ENCODE results near the gene HRG. TPM values are rescaled to one million over a fixed set of nuclear protein-coding genes. Genes with fewer than 3 reads are reported as not detected.
"Not testable (repeated sequence)": the region's sequence is repeated elsewhere in the genome, so short reads cannot be mapped to it uniquely, and the experiment has no call there.

HRG gene
- total RNA-seq, 4 donors from 2014 or later = 0.46 to 1.1 TPM; not detected in 2

DNA sequence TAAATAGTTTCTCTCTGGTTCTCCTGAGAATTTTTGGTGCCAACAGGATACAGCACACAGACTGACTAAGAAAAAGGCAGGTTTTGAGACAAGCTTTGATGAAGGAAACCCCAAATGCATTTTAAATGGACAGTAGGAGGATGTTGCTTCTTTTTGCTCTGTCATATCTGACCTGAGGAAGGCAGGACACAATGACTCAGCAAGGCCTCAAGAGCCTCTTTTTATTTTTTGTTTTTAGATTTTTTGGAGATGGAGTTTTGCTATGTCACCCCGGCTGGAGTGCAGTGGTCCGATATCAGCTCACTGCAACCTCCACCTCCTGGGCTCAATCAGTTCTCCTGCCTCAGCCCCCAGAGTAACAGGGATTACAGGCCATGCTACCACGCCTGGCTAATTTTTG, 34.5 kb downstream of the HRG start:
- ATAC-seq = no peak
- intact Hi-C loops (cut with DNase I; ENCODE audit: low total_unique reads) = no loop called here
- TF ChIP-seq, protein P1, sequence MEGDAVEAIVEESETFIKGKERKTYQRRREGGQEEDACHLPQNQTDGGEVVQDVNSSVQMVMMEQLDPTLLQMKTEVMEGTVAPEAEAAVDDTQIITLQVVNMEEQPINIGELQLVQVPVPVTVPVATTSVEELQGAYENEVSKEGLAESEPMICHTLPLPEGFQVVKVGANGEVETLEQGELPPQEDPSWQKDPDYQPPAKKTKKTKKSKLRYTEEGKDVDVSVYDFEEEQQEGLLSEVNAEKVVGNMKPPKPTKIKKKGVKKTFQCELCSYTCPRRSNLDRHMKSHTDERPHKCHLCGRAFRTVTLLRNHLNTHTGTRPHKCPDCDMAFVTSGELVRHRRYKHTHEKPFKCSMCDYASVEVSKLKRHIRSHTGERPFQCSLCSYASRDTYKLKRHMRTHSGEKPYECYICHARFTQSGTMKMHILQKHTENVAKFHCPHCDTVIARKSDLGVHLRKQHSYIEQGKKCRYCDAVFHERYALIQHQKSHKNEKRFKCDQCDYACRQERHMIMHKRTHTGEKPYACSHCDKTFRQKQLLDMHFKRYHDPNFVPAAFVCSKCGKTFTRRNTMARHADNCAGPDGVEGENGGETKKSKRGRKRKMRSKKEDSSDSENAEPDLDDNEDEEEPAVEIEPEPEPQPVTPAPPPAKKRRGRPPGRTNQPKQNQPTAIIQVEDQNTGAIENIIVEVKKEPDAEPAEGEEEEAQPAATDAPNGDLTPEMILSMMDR (IDR thresholded peaks at IDR 0.05 in 4 of 5, conservative IDR thresholded peaks at IDR 0.05 in 1 of 5) = no peak
- no peak for TF ChIP-seq POLR2A (IDR thresholded peaks at IDR 0.05)
- in situ Hi-C loops (cut with MboI; ENCODE audit: low sequenced_read_pairs in 4 of 4) = no loop called here
- Histone ChIP-seq H3K36me3 (no peaks in the 10 kb centered on the region), H3K4me1 (no peaks in the 10 kb centered on the region), H3K27ac (no peak overlapping the region), H3K9me3 (no peaks in the 10 kb centered on the region), H3K27me3 (no peaks in the 10 kb centered on the region), H3K4me3 (no peak overlapping the region)
- DNase-seq = no peak

DNA sequence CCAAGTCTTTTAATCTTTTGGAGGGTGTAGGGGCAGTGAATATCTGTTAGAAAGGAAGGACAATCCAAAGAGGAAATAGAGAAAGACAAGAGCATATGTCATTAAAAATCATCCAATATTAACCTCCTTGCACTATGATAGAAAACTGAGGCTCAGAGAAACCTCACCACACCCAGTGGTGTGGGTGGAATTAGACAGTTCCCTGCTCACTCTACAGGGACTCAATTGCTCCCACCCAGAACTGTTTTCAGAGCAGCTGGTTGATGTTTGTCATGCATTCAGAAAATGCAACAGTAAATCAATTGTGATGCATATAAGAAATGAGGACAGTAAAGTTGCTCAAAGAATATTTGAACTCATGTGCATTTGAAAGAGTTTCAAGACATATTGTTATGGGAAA, 36.6 kb downstream of the HRG start:
- H3K4me3 ChIP-seq; DNase-seq; H3K9me3 ChIP-seq; in situ Hi-C loops (cut with MboI; ENCODE audit: low sequenced_read_pairs in 4 of 4); H3K27me3 ChIP-seq; H3K36me3 ChIP-seq; ATAC-seq; H3K4me1 ChIP-seq; intact Hi-C loops (cut with DNase I; ENCODE audit: low total_unique reads); H3K27ac ChIP-seq: not testable (repeated sequence)

DNA sequence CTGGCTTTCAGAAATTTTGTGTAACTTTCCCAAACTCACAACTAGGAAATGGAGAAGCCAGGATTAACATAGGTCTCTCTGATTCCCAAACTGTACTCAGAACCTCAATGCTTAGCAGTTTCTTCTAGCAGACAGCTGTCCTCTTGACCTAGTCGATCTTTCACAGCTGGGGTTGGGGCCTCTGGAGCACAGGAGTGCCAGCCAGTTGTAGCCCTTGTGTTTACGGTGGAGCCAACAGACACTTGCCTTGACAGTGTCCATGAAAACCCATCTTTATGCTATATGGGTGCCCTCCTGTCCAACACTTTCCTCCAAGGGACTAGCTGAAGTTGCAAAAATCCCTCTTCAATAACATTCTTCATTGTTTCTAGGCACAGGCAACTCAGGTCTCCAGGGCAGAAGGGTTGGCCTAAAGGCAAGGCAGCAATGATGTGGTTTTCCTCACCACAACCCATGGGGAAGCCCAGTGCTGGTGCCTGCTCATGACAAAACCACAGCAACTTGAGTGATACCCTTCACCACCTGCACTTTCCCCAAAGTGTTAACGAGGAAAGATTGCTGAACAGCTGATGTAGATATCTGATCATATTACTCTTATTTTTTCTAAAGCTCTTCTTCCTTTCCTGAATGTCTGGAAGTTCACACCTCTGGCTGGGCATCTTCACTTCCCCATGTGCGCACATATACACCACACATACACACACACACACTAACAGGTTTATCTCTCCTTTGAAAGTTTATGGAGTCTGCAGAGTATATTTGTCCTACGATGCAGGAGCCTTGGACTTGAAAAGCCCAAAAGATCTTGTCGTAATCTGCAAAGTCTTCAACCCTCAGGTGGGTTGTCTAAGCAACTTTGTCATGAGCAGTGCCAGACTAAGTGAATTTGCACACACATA, 40.3 kb downstream of the HRG start:
- Histone ChIP-seq H3K27me3 (no peaks in the 10 kb centered on the region), H3K4me3 (no peak overlapping the region), H3K36me3 (no peaks in the 10 kb centered on the region), H3K9me3 (no peaks in the 10 kb centered on the region), H3K27ac (no peak overlapping the region), H3K4me1 (no peaks in the 10 kb centered on the region)
- intact Hi-C loops (cut with DNase I; ENCODE audit: low total_unique reads) = no loop called here
- no peak for DNase-seq
- TF ChIP-seq, protein P1 (IDR thresholded peaks at IDR 0.05 in 4 of 5, conservative IDR thresholded peaks at IDR 0.05 in 1 of 5) = no peak
- TF ChIP-seq POLR2A (IDR thresholded peaks at IDR 0.05) = no peak
- in situ Hi-C loops (cut with MboI; ENCODE audit: low sequenced_read_pairs in 4 of 4) = no loop called here
- no peak for ATAC-seq

DNA sequence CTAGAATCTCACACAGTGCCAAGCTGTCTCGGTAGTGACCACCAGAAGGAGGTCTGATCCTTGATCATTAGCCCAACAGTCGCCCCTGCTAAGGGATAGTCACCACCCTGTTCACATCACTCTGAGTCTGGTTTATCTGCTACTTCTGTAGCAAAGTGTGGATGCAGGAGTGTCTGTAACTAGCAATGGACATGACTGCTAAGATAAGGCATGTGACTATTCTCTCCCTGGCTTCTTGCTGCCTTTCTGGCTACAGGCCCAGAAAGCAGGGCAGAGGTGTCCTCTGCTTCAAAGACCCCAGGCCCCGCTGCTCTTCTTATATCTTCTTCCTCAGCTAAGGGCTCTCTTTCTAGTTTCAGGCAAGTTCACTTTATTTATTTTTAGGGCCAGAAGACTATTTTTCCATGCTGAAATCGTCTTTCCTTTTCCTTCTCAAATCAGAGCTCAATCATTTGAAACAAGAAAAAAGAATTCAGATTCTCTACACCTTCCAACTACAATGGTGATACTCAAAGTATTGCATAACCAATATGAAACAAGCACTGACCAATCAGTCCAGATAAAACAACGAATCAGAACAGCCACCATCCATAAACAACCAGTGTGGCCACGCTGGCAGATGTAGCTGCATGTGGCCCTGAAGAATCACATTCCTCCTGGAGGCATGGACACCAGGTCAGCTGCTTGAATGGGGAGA, 43.3 kb downstream of the HRG start:
- no peaks in the 10 kb centered on the region for H3K9me3 ChIP-seq
- ATAC-seq (no peak), DNase-seq (no peak)
- TF ChIP-seq, protein P1 (IDR thresholded peaks at IDR 0.05 in 4 of 5, conservative IDR thresholded peaks at IDR 0.05 in 1 of 5) = no peak
- no peak for TF ChIP-seq POLR2A (IDR thresholded peaks at IDR 0.05)
- in situ Hi-C loops (cut with MboI; ENCODE audit: low sequenced_read_pairs in 4 of 4) = no loop called here
- no peaks in the 10 kb centered on the region for H3K27me3 ChIP-seq
- H3K4me1 ChIP-seq = no peaks in the 10 kb centered on the region
- no peak overlapping the region for H3K4me3 ChIP-seq
- no peak overlapping the region for H3K27ac ChIP-seq
- no peaks in the 10 kb centered on the region for H3K36me3 ChIP-seq
- intact Hi-C loops (cut with DNase I; ENCODE audit: low total_unique reads) = no loop called here

DNA sequence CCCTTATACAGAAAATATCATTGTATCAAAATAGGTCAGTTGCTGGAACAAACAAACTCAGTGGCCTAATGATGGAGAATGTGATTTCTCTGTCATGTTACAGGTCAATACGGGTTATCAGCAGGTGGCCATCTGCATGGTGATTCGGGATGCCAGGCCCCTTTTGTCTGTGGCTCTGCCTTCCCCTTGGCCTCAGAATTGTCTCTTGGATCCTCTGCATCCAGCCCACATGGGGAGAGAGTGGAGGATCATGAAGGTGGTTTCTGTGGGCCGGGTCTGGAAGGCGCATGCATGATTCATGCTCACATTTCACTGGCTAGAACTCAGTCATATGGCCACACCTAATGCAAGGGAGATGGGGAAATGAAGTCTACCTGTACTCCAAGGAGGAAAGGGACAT, 44.9 kb downstream of the HRG start:
- DNase-seq; H3K36me3 ChIP-seq; H3K4me3 ChIP-seq; H3K4me1 ChIP-seq; intact Hi-C loops (cut with DNase I; ENCODE audit: low total_unique reads); H3K9me3 ChIP-seq; H3K27ac ChIP-seq; H3K27me3 ChIP-seq; ATAC-seq; in situ Hi-C loops (cut with MboI; ENCODE audit: low sequenced_read_pairs in 4 of 4): not testable (repeated sequence)
